ENCODE data around the gene BPIFA3.

DNA sequence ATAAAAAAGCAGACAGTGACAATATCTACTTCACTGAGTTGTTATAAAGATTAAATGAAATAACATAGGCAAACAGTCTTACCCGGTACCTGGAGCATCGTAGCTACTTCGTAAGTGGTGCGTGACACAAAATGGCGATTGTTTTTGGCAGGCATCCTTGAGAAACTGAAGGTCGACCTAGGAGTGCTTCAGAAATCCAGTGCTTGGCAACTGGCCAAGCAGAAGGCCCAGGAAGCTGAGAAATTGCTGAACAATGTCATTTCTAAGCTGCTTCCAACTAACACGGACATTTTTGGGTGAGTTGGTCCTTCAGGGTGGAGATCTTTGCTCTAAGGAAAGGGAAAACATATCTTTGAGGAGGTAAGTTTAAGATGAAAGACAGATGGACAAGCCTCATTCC lies 44.4 kb upstream of the BPIFA3 start:
- TF ChIP-seq, protein P1, sequence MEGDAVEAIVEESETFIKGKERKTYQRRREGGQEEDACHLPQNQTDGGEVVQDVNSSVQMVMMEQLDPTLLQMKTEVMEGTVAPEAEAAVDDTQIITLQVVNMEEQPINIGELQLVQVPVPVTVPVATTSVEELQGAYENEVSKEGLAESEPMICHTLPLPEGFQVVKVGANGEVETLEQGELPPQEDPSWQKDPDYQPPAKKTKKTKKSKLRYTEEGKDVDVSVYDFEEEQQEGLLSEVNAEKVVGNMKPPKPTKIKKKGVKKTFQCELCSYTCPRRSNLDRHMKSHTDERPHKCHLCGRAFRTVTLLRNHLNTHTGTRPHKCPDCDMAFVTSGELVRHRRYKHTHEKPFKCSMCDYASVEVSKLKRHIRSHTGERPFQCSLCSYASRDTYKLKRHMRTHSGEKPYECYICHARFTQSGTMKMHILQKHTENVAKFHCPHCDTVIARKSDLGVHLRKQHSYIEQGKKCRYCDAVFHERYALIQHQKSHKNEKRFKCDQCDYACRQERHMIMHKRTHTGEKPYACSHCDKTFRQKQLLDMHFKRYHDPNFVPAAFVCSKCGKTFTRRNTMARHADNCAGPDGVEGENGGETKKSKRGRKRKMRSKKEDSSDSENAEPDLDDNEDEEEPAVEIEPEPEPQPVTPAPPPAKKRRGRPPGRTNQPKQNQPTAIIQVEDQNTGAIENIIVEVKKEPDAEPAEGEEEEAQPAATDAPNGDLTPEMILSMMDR (IDR thresholded peaks at IDR 0.05) = no peak
- TF ChIP-seq POLR2A (IDR thresholded peaks at IDR 0.05) = no peak
